GM18870 (cell line): ENCODE measurements around the gene GLO1.

Source experiments
- ATAC-seq: cut with Tn5 transposase; IDR thresholded peaks from one replicate; pipeline ENCODE4 v1.9.1; 2021; ENCODE audit warnings: moderate library complexity; ENCODE audit not compliant: unreplicated experiment

The GLO1 gene

DNA sequence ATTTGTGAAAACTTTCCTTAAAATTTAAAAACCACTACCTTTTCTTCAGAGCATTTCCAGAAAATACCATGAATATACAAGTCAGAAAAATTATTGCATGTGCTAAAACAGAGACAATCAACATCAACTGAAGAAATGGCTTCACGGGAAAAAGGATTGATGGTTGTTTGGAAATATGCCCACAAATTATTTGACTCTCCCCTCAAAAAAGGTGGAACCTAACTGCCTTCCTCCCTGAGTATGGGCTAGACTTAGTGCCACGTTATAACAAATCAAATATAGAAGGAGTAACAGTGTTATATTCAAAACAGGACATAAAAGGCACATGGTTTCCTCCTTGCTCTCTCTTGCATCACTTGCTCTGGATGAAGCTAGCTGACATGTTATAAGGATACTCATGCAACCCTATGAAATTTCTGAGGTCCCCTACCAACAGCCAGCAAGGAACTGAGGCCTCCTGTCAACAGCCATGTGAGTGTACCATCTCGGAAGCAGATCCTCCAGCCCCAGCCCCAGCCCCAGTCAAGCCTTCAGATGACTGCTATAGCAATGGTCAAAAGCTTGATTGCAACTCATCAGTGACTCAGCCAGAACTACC, 71.7 kb downstream of the GLO1 start:
- no peak for ATAC-seq
